RPMI7951 (cell line): ENCODE measurements around the gene GPRC5A. TPM values are rescaled to one million over a fixed set of nuclear protein-coding genes. Genes with fewer than 3 reads are reported as not detected.

ENCODE experiments used
- DNase-seq: peaks from one replicate; pipeline ENCODE4 v3.0.0-alpha.2; 2012; ENCODE audit warnings: low read depth
- total RNA-seq: library from RNA; depleted of rRNA; stranded (reverse); fragments of >200 nt; shearing (Covaris generic); gene quantifications from 2 replicates; pipeline ENCODE4 v1.2.3, GENCODE V29; 2014

Gene GPRC5A
- total RNA-seq, 1 experiment from 2014 or later: 4.7 TPM

DNA sequence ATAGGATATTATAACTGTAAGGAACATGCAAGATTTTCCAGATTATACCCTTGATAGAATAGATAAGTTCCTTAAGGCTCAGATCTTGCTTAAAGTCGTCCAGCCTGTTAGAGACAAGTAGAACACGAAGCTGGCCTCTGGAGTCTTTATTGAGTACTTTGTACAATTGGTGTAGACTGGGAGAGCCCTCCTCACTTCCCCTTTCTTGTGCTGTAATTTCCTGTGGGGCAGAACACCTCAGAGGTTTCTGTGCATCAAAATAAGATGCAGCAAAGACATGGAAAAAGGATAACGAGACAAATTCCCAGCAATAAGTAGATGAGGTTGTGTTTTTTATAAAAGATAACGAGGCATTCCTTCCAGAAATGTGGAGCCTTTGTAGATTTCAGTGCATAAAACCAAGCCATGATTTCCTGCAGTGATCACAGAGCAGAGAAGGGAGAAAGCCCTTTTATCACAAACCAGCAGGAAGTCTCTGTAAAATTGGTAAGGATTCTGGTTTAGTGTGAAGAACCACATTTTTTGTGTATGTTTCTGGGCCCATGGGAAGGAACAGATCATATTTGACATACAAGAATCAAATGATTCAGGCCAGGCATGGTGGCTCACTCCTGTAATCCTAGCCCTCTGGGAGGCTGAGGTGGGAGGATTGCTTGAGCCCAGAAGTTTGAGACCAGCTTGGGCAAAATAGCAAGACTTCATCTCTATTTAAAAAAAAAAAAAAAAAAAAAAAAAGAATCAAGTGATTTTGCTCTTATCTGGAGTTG is 18.0 kb downstream of the GPRC5A start:
- no peak for DNase-seq

DNA sequence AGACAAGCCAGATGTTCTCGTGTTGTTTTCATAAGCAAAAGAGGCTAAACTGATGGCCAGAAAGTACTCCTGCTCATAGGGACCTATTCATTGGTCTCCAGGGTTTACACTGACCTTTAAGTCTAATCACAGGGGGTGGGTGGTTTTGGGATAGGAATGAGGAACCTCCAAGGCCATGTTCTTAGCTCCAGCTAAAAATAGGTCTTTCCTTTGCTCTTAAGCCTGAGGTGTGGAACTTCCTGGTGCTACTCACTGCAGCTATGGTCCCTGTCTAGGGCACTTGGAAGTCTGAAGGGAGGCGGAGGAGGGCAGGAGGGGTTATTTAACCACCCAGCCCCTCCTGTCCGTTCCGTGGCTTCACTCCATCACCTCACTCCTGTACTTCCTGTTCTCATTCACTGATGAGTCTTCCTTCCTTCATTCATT is 18.6 kb downstream of the GPRC5A start:
- no peak for DNase-seq

DNA sequence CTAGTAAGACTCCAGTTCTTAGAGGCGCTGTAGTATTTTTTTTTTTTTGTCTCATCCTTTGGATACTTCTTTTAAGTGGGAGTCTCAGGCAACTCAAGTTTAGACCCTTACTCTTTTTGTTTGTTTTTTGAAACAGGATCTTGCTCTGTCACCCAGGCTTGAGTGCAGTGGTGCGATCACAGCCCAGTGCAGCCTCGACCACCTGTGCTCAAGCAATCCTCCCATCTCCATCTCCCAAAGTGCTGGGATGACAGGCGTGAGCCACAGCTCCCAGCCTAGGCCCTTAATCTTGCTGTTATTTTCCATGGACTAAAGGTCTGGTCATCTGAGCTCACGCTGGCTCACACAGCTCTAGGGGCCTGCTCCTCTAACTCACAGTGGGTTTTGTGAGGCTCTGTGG is 21.3 kb downstream of the GPRC5A start:
- DNase-seq: no peak

DNA sequence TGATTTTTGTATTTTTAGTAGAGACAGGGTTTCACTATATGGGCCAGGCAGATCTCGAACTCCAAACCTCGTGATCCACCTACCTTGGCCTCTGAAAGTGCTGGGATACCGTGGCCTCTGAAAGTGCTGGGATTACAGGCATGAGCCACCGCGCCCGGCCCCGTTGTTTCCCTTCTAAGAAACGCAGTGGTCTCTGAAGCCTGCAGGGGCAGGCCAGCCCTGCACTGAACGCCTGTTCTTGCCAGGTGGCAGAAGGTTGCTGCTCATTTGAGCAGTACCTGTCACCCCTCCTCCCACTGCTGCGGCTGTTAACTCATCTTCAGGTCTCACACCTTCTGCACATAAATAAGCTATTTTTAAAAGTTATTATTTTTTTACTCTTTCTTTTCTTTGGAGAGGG is 24.3 kb downstream of the GPRC5A start:
- DNase-seq: no peak

- peak; percentile 70 for DNase-seq
Measured at GRCh38 chr12:12916135-12916944, 25.0 kb downstream of the GPRC5A start.

- no peak for DNase-seq
Measured at GRCh38 chr12:12917517-12917916, 26.2 kb downstream of the GPRC5A start.

GRCh38 chr12:12918781-12919389 is 27.5 kb downstream of the GPRC5A start:
- no peak for DNase-seq

GRCh38 chr12:12919666-12920435 is 28.5 kb downstream of the GPRC5A start:
- DNase-seq: no peak

DNA sequence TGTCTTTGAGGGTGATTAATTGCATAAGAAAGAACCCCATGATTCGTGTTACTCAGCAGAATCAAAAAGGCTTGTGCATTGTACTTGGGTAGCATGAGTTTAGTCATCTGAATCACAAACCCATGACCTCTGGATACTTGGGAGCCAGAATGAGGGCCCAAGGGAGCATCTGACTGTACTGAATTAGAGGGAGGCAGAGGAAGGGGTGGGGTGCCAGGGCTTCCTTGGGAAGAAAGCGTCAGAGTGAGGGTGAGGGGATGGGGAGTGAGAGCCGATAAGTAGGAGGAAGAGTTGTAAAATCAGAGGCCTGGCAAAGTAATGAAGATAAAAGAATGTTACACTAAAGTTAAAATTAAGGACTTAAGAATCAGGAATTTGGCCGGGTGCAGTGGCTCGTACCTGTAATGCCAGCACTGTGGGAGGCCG is 30.8 kb downstream of the GPRC5A start:
- DNase-seq: peak; percentile 43

DNA sequence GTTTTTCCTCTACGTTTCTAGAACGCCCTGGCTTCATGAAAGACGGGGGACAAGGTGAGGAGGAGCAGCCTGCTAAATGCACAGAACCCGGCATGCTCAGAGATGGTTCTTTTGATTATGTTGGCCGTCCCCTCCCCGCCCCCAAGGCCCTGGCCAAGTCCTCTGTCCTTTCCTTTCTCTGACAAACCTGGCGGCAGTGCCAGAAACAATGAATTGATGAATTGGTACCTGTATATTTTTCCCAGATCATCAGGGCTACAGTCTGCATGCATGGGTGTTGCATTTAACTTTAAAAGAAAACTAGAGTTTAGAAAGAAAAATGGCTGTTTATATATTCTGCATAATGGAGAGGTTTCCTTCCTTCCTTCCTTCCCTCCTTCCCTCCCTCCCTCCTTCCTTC is 31.6 kb downstream of the GPRC5A start:
- DNase-seq: no peak

- no peak for DNase-seq
Measured at GRCh38 chr12:12924169-12924568, 32.8 kb downstream of the GPRC5A start.

GRCh38 chr12:12925388-12925787 is 34.0 kb downstream of the GPRC5A start:
- DNase-seq: peak; percentile 27

GRCh38 chr12:12926571-12927071 is 35.3 kb downstream of the GPRC5A start:
- peak; percentile 16 for DNase-seq

- no peak for DNase-seq
Measured at GRCh38 chr12:12927211-12928079, 36.1 kb downstream of the GPRC5A start.

- no peak for DNase-seq
Measured at GRCh38 chr12:12929696-12930095, 38.3 kb downstream of the GPRC5A start.

- DNase-seq: no peak
Measured at GRCh38 chr12:12930633-12931219, 39.4 kb downstream of the GPRC5A start.

DNA sequence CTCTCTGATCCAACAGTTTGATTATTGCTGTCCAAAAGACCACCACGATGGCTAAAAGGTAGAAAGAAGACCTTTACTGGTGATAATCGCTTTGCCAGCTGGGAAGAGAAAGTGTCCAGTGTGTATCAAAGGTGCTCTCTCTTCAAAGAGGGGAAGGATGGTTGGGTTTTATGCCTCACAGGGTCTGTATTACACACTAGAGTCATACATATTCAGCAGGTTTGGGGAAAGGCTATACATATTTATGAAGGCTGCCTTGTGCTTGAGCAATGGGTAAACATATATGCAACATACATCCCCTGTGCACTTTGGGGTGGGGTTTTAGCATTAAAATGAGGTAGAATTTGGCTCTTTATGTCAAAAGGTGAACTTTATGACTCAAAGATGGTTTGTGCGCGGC is 42.4 kb downstream of the GPRC5A start:
- no peak for DNase-seq

DNA sequence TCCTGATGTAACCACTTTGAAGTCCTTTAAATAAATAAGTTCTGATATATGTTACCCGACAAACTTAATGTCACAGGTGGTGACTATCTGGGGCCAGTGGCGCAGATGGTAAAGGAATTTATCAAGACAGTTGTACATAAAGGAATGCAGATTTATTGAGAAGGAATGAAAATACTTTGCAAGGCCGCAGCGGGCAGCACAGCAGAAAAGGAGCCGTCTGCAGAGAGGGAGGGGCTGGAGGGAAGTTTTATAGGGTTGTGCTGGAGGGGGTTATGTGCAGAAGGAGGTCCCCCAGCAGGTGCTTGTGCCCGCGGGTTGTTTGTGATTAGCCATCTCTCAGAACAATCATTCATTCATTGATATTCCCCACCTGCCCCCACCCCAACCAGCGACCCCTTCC is 43.2 kb downstream of the GPRC5A start:
- DNase-seq: no peak

- DNase-seq: no peak
Measured at GRCh38 chr12:12936983-12937491, 45.7 kb downstream of the GPRC5A start.

GRCh38 chr12:12938541-12938940 is 47.2 kb downstream of the GPRC5A start:
- DNase-seq: no peak
